OCI-LY1 (cell line): Measurements from ENCODE around the gene C1QTNF1.

ENCODE experiments used
- H2AFZ ChIP-seq: fragments of 200-600 bp; sonication (generic), shearing (Covaris generic); 2 replicates; pipeline ENCODE4 v1.6.0; 2014; ENCODE audit warnings: antibody characterized with exemption, mild to moderate bottlenecking, low read length
- H3F3A ChIP-seq: fragments of 200-600 bp; sonication (generic), shearing (Covaris generic); 2 replicates; pipeline ENCODE4 v1.6.0; 2014; ENCODE audit warnings: mild to moderate bottlenecking, antibody characterized with exemption, low read length, moderate library complexity; ENCODE audit not compliant: insufficient read depth
- H3K27ac ChIP-seq: fragments of 200-600 bp; sonication (generic); 2 replicates; pipeline ENCODE4 v1.5.1; 2014; ENCODE audit warnings: low read length, mixed run types, mild to moderate bottlenecking, low read depth; ENCODE audit not compliant: poor library complexity, severe bottlenecking
- H3K27me3 ChIP-seq: fragments of 200-600 bp; sonication (generic); 2 replicates; pipeline ENCODE4 v1.6.0; 2014; ENCODE audit warnings: antibody characterized with exemption, mild to moderate bottlenecking, low read length, moderate library complexity; ENCODE audit not compliant: insufficient read depth
- H3K36me3 ChIP-seq: fragments of 200-600 bp; sonication (generic); 2 replicates; pipeline ENCODE4 v1.6.1; 2014; ENCODE audit warnings: mild to moderate bottlenecking, antibody characterized with exemption, low read length, moderate library complexity, mixed read lengths; ENCODE audit not compliant: insufficient read depth
- H3K4me1 ChIP-seq: fragments of 200-600 bp; sonication (generic); 2 replicates; pipeline ENCODE4 v1.5.1; 2014; ENCODE audit warnings: mild to moderate bottlenecking, low read length, moderate library complexity; ENCODE audit not compliant: insufficient read depth, severe bottlenecking
- H3K4me2 ChIP-seq: fragments of 200-600 bp; sonication (generic), shearing (Covaris generic); 2 replicates; pipeline ENCODE4 v1.6.1; 2014; ENCODE audit warnings: low read length
- H3K4me3 ChIP-seq: fragments of 200-600 bp; sonication (generic); 2 replicates; pipeline ENCODE4 v1.5.1; 2014; ENCODE audit warnings: low read length, low read depth, mild to moderate bottlenecking, mixed read lengths; ENCODE audit not compliant: poor library complexity, severe bottlenecking
- H3K79me2 ChIP-seq: fragments of 200-600 bp; shearing (Covaris generic); 2 replicates; pipeline ENCODE4 v1.6.1; 2016; ENCODE audit warnings: mixed run types, low read length, mixed read lengths; ENCODE audit not compliant: insufficient read depth
- H3K9ac ChIP-seq: fragments of 200-600 bp; sonication (generic), shearing (Covaris generic); 2 replicates; pipeline ENCODE4 v1.6.1; 2014; ENCODE audit warnings: mild to moderate bottlenecking, low read length, mixed read lengths
- H3K9me2 ChIP-seq: fragments of 200-600 bp; sonication (generic), shearing (Covaris generic); 2 replicates; pipeline ENCODE4 v1.6.1; 2014; ENCODE audit warnings: low read depth, mild to moderate bottlenecking, low read length, mixed read lengths
- H3K9me3 ChIP-seq: fragments of 200-600 bp; shearing (Covaris generic); 2 replicates; pipeline ENCODE4 v1.6.1; 2014; ENCODE audit warnings: low read length, mixed read lengths
- H4K20me1 ChIP-seq: fragments of 200-600 bp; sonication (generic), shearing (Covaris generic); 2 replicates; pipeline ENCODE4 v1.6.0; 2016; ENCODE audit warnings: mild to moderate bottlenecking, low read length; ENCODE audit not compliant: insufficient read depth
- EZH2 ChIP-seq: fragments of 200-600 bp; sonication (generic), shearing (Covaris generic); IDR thresholded peaks from 2 replicates; pipeline ENCODE4 v1.8.0; 2017; ENCODE audit warnings: borderline replicate concordance, mixed run types, mild to moderate bottlenecking, antibody characterized with exemption, low read length, moderate library complexity, mixed read lengths
- TF ChIP-seq, protein P1 (sequence below): fragments of 200-600 bp; sonication (generic), shearing (Covaris generic); IDR thresholded peaks from 2 replicates; pipeline ENCODE4 v1.5.1; 2017; ENCODE audit warnings: mild to moderate bottlenecking, antibody characterized with exemption, low read length, moderate library complexity, mixed read lengths

Gene C1QTNF1

DNA sequence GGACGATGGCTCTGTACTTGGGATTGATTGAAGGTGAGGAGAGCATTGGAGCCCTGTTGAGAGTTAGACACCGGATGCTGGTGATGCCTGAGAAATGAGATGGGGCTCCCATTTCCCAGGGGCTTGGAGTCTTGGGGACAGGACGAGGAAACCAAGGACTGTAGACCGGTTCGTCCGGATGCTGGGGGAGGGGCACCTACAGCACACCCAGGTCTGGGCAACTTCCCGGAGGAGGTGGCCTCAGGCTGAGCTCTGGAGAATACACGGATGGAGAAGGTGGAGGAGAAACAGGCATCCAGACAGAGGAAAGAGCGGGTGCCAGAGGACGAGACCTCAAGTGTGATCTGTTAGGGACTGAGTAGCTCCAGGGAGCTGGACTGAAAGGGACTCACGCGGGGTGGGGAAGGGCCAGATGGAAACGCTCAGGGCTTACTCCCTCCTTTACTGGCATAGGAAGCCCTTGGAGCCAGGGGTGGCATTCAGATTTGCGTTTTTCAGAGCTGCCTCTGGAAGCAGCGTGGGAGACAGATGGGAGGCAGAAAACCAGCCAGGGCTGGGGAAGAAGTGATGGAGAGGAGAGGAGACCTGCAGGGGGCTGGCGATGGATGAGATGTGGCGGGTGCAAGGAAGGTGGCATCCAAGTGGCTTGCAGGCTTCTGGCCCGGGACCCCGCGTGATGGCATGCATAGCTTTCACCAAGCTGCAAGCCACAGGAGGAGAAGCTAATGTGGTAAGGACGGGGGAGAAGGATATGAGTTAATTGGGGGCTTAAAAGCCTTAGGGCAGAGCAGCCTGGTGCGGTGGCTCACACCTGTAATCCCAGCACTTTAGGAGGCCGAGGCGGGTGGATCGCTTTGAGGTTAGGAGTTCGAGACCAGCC, 8.3 kb downstream of the C1QTNF1 start:
- Histone ChIP-seq H3K4me2 (no peak overlapping the region), H3K9ac (no peak overlapping the region), H3K9me3 (no peaks in the 10 kb centered on the region), H3K9me2 (no peaks in the 10 kb centered on the region), H2AFZ (no peak overlapping the region), H3K79me2 (no peaks in the 10 kb centered on the region), H3F3A (no peaks in the 10 kb centered on the region), H3K36me3 (no peaks in the 10 kb centered on the region), H3K27ac (no peak overlapping the region), H4K20me1 (no peaks in the 10 kb centered on the region), H3K27me3 (0 out of 2 replicates have a peak, but pooled peaks cover 4% of the 10 kb centered on the region), H3K4me3 (no peak overlapping the region), H3K4me1 (no peaks in the 10 kb centered on the region)
- TF ChIP-seq EZH2 = no peak
- TF ChIP-seq, protein P1, sequence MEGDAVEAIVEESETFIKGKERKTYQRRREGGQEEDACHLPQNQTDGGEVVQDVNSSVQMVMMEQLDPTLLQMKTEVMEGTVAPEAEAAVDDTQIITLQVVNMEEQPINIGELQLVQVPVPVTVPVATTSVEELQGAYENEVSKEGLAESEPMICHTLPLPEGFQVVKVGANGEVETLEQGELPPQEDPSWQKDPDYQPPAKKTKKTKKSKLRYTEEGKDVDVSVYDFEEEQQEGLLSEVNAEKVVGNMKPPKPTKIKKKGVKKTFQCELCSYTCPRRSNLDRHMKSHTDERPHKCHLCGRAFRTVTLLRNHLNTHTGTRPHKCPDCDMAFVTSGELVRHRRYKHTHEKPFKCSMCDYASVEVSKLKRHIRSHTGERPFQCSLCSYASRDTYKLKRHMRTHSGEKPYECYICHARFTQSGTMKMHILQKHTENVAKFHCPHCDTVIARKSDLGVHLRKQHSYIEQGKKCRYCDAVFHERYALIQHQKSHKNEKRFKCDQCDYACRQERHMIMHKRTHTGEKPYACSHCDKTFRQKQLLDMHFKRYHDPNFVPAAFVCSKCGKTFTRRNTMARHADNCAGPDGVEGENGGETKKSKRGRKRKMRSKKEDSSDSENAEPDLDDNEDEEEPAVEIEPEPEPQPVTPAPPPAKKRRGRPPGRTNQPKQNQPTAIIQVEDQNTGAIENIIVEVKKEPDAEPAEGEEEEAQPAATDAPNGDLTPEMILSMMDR = no peak

DNA sequence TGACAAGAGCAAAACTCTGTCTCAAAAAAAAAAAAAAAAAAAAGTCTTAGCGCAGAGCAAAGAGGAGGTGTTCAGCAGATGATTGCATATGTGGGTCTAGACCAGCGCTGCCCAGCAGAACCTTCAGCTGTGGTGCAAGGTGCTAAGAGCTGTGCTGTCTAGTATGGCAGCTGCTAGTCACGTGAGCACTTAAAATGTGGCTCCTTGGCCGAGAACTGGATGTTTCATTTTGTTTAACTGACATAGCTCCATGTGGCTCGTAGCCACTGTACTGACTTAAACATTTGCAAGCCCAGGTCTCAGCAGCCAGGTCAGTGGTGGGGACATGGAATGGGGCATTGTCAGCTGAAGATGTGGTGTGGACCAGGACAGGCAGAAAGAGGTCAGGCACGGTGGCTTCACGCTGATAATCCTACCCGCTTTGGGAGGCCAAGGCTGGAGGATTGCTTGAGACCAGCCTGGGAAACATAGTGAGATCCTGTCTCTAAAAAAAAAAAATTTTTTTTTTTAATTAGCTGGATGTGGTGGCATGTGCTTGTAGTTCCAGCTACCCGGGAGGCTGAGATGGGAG, 9.2 kb downstream of the C1QTNF1 start:
- H3K27ac ChIP-seq = no peak overlapping the region
- H3K9me3 ChIP-seq = no peaks in the 10 kb centered on the region
- H3K27me3 ChIP-seq = no peaks in the 10 kb centered on the region
- no peak overlapping the region for H3K9ac ChIP-seq
- no peak overlapping the region for H3K4me3 ChIP-seq
- H4K20me1 ChIP-seq = no peaks in the 10 kb centered on the region
- H3K9me2 ChIP-seq = no peaks in the 10 kb centered on the region
- no peaks in the 10 kb centered on the region for H3F3A ChIP-seq
- no peak overlapping the region for H2AFZ ChIP-seq
- H3K79me2 ChIP-seq = no peaks in the 10 kb centered on the region
- H3K36me3 ChIP-seq = no peaks in the 10 kb centered on the region
- no peak for TF ChIP-seq EZH2
- TF ChIP-seq, protein P1 = no peak
- H3K4me2 ChIP-seq = no peak overlapping the region
- no peaks in the 10 kb centered on the region for H3K4me1 ChIP-seq

DNA sequence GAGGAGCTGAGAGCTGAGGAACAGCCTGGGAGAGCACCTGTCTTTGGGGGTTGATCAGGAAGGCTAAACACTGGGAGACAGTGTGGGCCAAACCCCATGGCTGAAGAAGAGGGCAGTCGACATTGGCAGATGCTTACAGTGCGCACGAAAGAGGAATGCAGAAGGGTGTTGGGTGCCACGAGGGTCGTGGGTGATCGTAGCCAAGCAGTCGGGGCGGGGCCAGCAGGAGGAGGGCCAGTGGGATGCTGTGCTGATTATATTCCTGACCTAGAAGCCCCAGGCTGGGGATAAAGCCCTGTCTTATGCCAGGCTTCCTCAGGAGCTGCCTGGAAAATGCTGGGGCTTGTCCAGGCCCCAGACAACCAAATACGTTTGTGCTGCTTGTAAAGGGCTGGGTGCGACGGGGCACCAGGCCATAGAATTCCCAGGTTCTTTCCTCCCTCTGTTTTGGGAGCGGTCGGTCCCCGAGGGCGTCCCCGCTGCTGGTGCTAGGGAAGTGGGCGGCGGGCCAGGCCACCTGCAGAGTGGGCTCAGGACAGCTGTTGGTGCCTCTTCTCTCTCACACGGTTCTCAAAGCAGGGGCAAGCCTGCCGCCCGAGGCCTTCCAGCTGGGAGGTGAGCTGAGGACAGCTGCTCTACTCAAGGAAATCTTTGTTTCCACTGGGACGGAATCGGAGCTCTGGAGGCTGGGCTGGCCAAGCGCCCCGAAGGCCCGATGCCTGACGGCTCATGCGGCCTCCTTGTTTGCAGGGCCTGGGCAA, 10.0 kb downstream of the C1QTNF1 start:
- Histone ChIP-seq H3K27me3 (no peaks in the 10 kb centered on the region), H3K4me3 (no peak overlapping the region), H3K9ac (no peak overlapping the region), H3K4me1 (no peaks in the 10 kb centered on the region), H3K36me3 (no peaks in the 10 kb centered on the region), H3K79me2 (no peaks in the 10 kb centered on the region), H3K27ac (no peak overlapping the region), H3K9me2 (no peaks in the 10 kb centered on the region), H4K20me1 (no peaks in the 10 kb centered on the region), H3K4me2 (no peak overlapping the region), H3F3A (no peaks in the 10 kb centered on the region), H3K9me3 (no peaks in the 10 kb centered on the region), H2AFZ (no peak overlapping the region)
- TF ChIP-seq EZH2 = no peak
- TF ChIP-seq, protein P1 = no peak
